Tibial nerve (tissue), 4 donors: Measurements from ENCODE around the gene SLC16A10. TPM values are rescaled to one million over a fixed set of nuclear protein-coding genes. Genes with fewer than 3 reads are reported as not detected.

Experiments used
- DNase-seq, 2 donors: peaks; one replicate each; pipeline ENCODE4 v3.0.0-alpha.2; 2019; ENCODE audit warnings: low spot score in 2 of 2
- H3K27ac ChIP-seq, 4 donors: fragments of 200-600 bp; sonication (generic) in 3 of 4; one replicate each; pipeline ENCODE4 v1.5.1; 2017 to 2019; ENCODE audit warnings: mild to moderate bottlenecking in 1 of 4
- H3K27me3 ChIP-seq, 2 donors: fragments of 200-600 bp; sonication (generic) in 1 of 2; one replicate each; pipeline versions ENCODE4 v1.5.1 to v1.6.0; 2017 to 2019
- H3K36me3 ChIP-seq, 3 donors: fragments of 200-600 bp; sonication (generic); one replicate each; pipeline ENCODE4 v1.5.1; 2018 to 2019
- H3K4me1 ChIP-seq, 4 donors: fragments of 200-600 bp; sonication (generic) in 3 of 4; one replicate each; pipeline ENCODE4 v1.5.1; 2017 to 2019
- H3K4me3 ChIP-seq, 4 donors: fragments of 200-600 bp; sonication (generic) in 3 of 4; one replicate each; pipeline ENCODE4 v1.5.1; 2017 to 2019; ENCODE audit warnings: mild to moderate bottlenecking in 1 of 4, moderate library complexity in 1 of 4
- H3K9me3 ChIP-seq, 4 donors: fragments of 200-600 bp; sonication (generic) in 3 of 4; one replicate each; pipeline ENCODE4 v1.5.1; 2017 to 2019
- CTCF ChIP-seq, 5 experiments: fragments of 200-600 bp in 3 of 5; fragments of 450-650 bp in 2 of 5; sonication (generic) in 3 of 5; IDR thresholded peaks; one replicate each; pipeline ENCODE4 v1.5.1; 2016 to 2019; ENCODE audit warnings: antibody characterized with exemption in 5 of 5, mild to moderate bottlenecking in 3 of 5, moderate library complexity in 2 of 5
- EP300 ChIP-seq, 2 donors: sonication (generic); formaldehyde crosslinking; IDR thresholded peaks; one replicate each; pipeline ENCODE4 v1.6.1; 2017; ENCODE audit warnings: antibody characterized with exemption in 2 of 2, mild to moderate bottlenecking in 1 of 2
- POLR2A ChIP-seq, 2 donors: fragments of 450-650 bp; IDR thresholded peaks; one replicate each; pipeline ENCODE4 v1.6.1; 2017; ENCODE audit warnings: antibody characterized with exemption in 2 of 2, mild to moderate bottlenecking in 2 of 2, moderate library complexity in 2 of 2
- WGBS, 2 donors: methylation state at CpG; one replicate each; pipeline ENCODE4 v1.1.5; 2018; 5-methylcytosine and 5-hydroxymethylcytosine counted together
- total RNA-seq, 4 donors: library from RNA; depleted of rRNA; stranded (reverse); fragments of >200 nt; gene quantifications; one replicate each; pipeline ENCODE4 v1.1.0, GENCODE V29; 2016

The SLC16A10 gene
- total RNA-seq, 4 donors from 2014 or later = 0.20 to 32.7 (median 1.3) TPM

- DNase-seq = no peak
- no peak overlapping the region for H3K4me3 ChIP-seq
Measured at GRCh38 chr6:111159633-111160032, 72.3 kb downstream of the SLC16A10 start.

GRCh38 chr6:111161650-111162049, 74.3 kb downstream of the SLC16A10 start:
- TF ChIP-seq POLR2A (IDR thresholded peaks at IDR 0.05) (no peak), EP300 (IDR thresholded peaks at IDR 0.05) (no peak), CTCF (IDR thresholded peaks at IDR 0.05) (no peak)
- 92 to 94% methylated on average over 2 of the region's 2 CpGs for WGBS, 2 donors
- no peaks in the 10 kb centered on the region for H3K4me1 ChIP-seq
- H3K9me3 ChIP-seq = peaks cover 0 to 12% (median 0%) of the 10 kb centered on the region in 4 donors
- no peak overlapping the region for H3K27ac ChIP-seq
- no peak overlapping the region for H3K4me3 ChIP-seq
- DNase-seq = no peak
- H3K36me3 ChIP-seq = no peaks in the 10 kb centered on the region
- H3K27me3 ChIP-seq = no peaks in the 10 kb centered on the region

More at GRCh38 chr6:111159633-111160032, 72.3 kb downstream of the SLC16A10 start:
- Histone ChIP-seq H3K27ac (no peak overlapping the region), H3K4me1 (no peaks in the 10 kb centered on the region), H3K36me3 (no peaks in the 10 kb centered on the region), H3K9me3 (peaks cover 0 to 12% (median 0%) of the 10 kb centered on the region in 4 donors), H3K27me3 (no peaks in the 10 kb centered on the region)
- TF ChIP-seq EP300 (IDR thresholded peaks at IDR 0.05) (no peak), CTCF (IDR thresholded peaks at IDR 0.05) (no peak), POLR2A (IDR thresholded peaks at IDR 0.05) (no peak)

- peaks cover 0 to 12% (median 0%) of the 10 kb centered on the region in 4 donors for H3K9me3 ChIP-seq
- no peak overlapping the region for H3K27ac ChIP-seq
- H3K36me3 ChIP-seq = no peaks in the 10 kb centered on the region
- no peak for DNase-seq
- TF ChIP-seq EP300 (IDR thresholded peaks at IDR 0.05) (no peak), CTCF (IDR thresholded peaks at IDR 0.05) (no peak), POLR2A (IDR thresholded peaks at IDR 0.05) (no peak)
- no peaks in the 10 kb centered on the region for H3K27me3 ChIP-seq
- no peak overlapping the region for H3K4me3 ChIP-seq
- no peaks in the 10 kb centered on the region for H3K4me1 ChIP-seq
Measured at GRCh38 chr6:111162504-111162903, 75.2 kb downstream of the SLC16A10 start.

GRCh38 chr6:111171577-111172400, 84.5 kb downstream of the SLC16A10 start:
- 84 to 87% methylated on average over 6 of the region's 6 CpGs for WGBS, 2 donors

More at GRCh38 chr6:111171577-111172400, 84.5 kb downstream of the SLC16A10 start:
- no peaks in the 10 kb centered on the region for H3K4me1 ChIP-seq
- H3K27ac ChIP-seq = no peak overlapping the region
- no peaks in the 10 kb centered on the region for H3K27me3 ChIP-seq
- DNase-seq = no peak
- no peaks in the 10 kb centered on the region for H3K36me3 ChIP-seq
- TF ChIP-seq POLR2A (IDR thresholded peaks at IDR 0.05) (no peak), EP300 (IDR thresholded peaks at IDR 0.05) (no peak), CTCF (IDR thresholded peaks at IDR 0.05) (no peak)
- H3K4me3 ChIP-seq = no peak overlapping the region
- no peaks in the 10 kb centered on the region for H3K9me3 ChIP-seq
